GM18909 (cell line): ENCODE measurements around the gene CLDN7.
A peak's percentile ranks its signal among the peaks of the same experiment; 100 is the strongest.

ENCODE experiments used
- ATAC-seq: cut with Tn5 transposase; IDR thresholded peaks from one replicate; pipeline ENCODE4 v1.9.1; 2021; ENCODE audit warnings: mild to moderate bottlenecking; ENCODE audit not compliant: unreplicated experiment, poor library complexity

Gene CLDN7

GRCh38 chr17:7239091-7240027 lies 22.9 kb downstream of the CLDN7 start, which contains the start of gene PHF23:
TSS of gene PHF23 (minus strand) at chr17:7239457. CDS start at chr17:7239279, 178 bp downstream.
- ATAC-seq, result peak; percentile 46

DNA sequence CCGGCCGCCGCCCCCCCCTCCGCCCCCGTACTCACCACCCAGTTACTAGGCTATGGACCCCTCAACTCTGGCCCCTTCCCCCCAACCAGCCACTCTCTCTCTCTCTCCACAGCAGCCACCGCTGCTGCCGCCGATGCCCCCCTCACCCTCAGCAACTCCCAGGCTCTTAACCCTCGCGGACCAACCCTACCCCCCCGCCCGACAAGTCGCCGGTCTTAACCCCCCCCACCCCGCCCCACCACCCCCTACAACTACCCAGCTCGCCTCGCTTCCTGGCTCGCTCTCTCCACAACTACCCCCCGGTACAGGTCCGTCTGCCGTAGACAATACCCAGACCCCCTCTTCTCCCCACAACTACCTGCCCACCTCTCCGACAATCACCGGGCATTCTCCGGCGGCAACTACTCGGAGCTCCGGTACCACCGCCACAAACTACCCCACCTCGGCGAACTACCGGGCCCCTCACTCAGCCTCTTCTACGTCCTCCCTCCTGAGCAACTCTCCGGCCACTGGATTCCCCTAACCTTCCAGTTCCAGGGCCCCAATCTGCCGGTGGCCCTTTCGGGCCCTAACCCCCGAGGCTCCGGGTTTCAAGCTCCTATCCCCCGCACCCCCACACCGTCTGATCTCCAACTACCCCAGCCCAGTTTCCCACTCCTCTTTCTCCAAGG lies 23.7 kb downstream of the CLDN7 start:
- ATAC-seq, result no peak

- ATAC-seq, result no peak
Measured at GRCh38 chr17:7237761-7238419, 24.4 kb downstream of the CLDN7 start.

DNA sequence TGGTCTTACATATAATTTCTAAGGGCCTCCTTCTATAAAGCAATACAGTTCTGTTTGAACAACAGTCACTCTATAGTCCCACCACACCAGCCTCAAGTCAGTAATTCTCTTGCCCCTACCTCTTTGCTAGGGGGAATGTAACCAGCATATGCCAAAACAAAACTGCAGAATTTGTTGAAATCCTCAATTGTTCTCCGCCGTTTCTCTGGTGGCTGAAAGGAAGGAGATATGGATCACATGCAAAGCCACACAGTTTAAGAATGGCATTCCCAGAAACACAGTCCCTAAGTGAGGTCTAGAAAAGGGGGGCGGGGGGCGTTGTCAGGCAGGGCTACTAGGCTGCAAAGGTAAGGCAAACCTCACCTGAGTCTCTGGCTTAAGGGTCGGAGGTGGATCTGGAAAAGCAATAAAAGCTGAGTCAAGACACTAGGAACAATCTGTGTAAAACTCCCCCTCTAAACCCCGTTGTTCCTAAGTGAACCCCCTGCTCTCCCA lies 25.0 kb downstream of the CLDN7 start:
- no peak for ATAC-seq

DNA sequence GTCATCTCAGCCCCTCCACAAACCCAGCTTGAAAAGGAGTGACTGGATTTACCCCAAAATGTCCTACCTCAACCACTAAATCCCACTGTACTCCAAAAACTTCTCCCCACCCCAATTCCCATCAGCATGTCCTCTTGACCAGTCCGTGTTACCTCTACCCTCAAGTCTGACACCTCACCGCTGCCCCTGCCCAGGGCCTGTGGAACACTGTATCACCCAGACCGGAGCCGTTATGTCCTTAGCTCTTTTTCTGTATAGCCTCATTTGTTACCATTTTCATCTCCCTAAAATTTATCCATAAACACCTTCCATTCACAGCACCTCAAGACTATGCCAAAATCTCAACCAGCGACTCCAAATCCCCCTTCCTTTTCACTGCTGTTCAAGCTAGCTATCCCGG lies 25.5 kb downstream of the CLDN7 start:
- ATAC-seq, result no peak

GRCh38 chr17:7235693-7236665 lies 26.3 kb downstream of the CLDN7 start:
- ATAC-seq, result no peak

GRCh38 chr17:7234083-7234951 lies 28.0 kb downstream of the CLDN7 start, which contains the start of gene DVL2:
TSS of gene DVL2 (minus strand) at chr17:7234517. CDS start at chr17:7234262, 255 bp downstream.
- ATAC-seq, result peak; percentile 60

DNA sequence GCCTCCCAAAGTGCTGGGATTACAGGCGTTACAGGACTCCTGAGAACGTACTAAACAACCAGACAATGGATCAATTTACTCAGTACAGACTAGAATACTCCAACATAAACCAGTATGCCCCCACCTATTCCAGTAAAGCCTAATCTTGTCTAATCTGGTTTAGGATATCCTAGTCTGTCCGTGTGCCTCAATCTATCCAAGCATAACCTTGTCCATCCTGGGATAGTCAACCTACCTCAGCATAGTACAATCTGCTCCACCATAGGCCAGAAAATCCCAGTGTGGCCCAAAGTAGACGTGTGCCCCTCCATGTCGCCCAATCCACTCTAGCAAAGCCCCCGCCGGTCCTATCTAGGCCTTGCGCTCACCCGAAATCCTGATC lies 28.6 kb downstream of the CLDN7 start:
- ATAC-seq, result no peak

GRCh38 chr17:7232114-7232513 lies 30.2 kb downstream of the CLDN7 start:
- ATAC-seq, result no peak

DNA sequence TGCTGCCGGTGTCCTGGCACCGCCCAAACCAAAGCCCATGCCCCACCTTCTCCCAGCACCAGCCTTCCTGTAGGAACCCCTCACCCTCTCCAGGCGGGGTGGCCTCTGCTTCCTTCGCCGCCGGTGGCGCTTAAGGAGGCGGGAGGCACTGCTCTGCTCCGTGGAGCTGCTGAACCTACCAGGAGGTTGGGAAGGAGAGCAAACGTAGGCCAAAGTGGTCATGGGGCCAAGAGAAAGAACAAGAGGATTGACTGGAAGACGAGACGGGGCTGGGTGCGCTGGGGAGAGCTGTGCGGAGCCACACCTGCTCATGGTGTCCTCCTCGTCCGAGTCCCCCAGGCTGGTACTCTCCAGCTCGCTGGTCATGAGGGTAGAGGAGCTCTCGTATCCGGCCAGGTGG lies 32.8 kb downstream of the CLDN7 start:
- no peak for ATAC-seq

GRCh38 chr17:7228920-7229319 lies 33.4 kb downstream of the CLDN7 start:
- no peak for ATAC-seq

DNA sequence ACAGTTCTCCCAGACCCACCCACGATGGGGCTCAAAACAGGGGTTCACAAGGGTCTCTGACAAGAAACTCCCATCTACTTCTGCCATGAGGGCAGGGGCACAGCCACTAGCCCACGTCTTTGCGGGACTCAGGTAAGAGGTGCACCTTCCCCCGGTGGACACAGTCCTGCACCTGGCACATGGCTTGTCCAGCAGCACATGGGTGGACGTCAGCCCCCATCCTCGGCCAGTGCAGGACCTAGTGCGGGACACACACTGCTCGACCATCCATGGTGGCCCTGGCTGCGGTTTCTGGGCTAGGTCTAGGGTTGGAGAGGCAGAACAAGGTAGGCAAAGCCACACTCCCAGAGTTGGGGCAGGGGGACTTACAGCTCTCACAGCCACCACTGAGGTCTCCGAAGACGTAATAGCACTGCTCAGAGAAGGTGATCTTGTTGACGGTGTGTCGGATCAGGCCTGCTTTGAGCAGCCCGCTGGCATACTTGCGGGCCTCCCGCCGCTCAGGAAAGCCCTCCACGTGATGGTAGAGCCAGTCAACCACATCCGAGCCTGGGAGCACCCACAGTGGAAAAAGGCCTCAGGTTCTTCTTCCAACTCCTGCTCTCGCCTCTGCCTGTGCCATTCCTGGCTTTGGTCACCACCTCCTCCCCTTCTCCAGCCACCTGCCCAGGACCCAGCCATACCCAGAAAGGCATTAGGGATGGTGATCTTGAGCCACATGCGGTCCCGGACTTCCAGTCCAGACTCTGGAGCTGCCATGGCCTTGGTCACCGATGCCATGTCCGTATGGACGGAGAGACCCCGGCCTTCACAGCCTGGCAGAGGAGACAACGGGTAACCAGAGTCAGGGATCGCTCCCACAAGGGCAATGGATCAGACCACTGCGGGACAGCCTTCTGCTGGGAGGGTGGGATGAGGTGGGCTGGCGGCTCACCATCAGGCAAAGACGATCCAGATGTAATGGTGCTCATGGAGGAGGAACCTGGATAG lies 35.3 kb downstream of the CLDN7 start:
- ATAC-seq, result no peak

GRCh38 chr17:7225711-7226331 lies 36.5 kb downstream of the CLDN7 start:
- ATAC-seq, result no peak

DNA sequence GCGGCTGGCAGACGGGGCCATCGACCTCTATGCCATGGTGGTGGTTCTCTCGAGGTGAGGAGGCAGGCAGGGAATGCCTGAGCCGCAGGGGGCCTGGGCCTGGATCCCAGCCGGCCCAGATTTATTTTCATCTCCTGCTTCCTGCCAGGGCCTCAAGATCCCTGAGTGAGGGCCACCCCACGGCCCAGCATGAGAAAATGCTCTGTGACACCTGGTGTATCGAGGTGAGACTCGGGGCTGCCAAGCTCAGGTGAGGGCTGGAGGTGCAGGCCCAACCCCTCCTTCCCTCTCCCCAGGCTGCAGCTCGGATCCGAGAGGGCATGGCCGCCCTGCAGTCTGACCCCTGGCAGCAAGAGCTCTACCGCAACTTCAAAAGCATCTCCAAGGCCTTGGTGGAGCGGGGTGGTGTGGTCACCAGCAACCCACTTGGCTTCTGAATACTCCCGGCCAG lies 37.6 kb downstream of the CLDN7 start:
- no peak for ATAC-seq

- ATAC-seq, result no peak
Measured at GRCh38 chr17:7224110-7224509, 38.2 kb downstream of the CLDN7 start.

DNA sequence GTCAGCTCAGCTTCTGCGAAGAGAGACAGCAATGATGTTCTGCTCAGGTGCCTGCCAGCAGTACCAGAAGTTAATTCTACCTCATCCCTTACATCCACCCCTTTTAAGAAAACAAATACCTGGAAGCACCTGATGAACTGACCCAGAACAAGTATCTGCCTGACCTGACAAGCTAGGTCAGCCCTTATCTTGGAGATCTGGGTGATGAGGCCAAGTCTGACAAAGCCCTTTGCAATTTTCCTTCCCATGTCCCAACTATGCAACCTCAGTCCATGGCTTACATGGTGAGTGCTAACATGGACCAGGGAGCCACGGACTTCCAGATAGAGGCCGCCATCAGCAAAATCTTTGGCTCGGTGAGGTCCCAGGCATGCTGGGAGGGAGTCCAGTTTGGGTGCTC lies 38.9 kb downstream of the CLDN7 start:
- ATAC-seq, result no peak

DNA sequence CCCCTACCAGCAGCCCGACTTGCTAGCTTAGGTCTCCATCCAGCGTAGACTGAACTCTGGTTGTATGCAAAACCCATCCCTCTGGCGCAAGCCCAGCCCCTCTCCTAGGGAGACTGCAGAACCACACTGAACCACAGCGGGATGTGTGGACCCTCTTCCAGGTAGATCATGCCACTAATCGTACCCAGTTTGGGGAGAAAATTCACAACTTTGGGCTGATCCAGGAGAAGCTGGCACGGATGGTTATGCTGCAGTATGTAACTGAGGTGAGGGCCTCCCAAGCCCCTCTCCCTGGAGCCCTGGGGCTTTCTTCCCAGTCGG lies 39.3 kb downstream of the CLDN7 start:
- ATAC-seq, result no peak
